Effector CD8-positive, alpha-beta T cell (primary cell): Measurements from ENCODE around the gene CXCL12.

Experiments used
- DNase-seq: peaks from one replicate; lab custom pipeline; 2025; lab: John Stamatoyannopoulos, UW

CXCL12 gene

GRCh38 chr10:44399659-44400451 lies 15.0 kb upstream of the CXCL12 start:
- no peak for DNase-seq

- DNase-seq = no peak
These were observed 14.1 kb upstream of the CXCL12 start for GRCh38 chr10:44398747-44399658.

DNA sequence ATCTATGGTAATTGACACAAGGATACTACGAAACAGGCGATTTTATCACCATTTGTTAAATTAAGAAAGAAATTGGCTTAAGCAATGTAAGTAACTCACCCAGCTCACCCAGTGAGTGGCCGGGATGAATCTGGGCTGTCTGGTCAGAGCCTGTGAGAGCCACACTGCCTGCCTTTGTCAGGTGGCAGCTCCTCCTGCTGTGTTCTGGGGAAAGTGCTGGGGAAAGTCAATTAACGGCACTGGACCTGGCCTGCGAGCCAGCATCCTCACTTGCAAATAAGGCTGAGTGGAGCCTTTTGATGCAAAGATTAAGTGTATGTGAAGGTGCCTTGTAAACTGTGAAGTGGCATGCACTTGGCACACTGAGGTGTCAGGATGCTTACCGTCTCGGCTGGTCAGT lies 13.4 kb upstream of the CXCL12 start:
- no peak for DNase-seq

DNA sequence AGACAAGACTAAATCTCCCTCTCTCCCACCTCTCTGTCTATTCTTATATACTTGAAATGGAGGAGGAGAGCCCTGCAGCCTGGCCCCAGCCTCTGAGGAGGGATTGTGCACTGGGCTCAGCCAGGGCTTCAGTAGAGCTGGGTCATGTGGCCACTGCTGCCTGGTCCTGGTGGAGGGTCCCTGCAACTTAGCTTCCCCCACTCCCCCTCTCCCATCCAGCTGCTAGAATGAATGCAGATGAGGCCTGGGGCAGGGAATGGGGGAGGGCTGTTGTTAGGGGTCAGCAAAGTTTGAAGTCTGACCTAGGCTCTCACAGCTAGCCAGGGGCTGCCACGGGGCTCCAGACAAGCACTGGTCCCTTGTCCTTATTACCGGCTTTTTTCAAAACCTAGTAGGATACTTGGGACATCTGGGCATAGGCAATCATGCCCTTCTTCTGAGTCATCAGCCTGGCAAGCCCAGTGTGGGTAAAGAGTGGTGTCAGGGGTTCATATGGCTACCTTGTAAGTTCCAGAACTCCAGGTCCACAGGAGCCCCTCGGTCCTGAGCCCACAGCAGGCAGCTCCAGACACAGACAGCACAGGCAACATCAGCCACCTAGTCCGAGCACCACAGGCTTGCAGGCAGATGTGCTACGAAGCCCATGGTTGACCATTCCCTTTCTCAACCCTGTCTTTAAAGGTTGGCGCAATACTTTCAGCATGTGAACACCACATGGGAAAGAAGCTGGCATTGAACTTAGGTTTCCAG lies 12.8 kb upstream of the CXCL12 start:
- no peak for DNase-seq

GRCh38 chr10:44396671-44397191 lies 11.8 kb upstream of the CXCL12 start:
- DNase-seq = no peak

- no peak for DNase-seq
These were observed 11.2 kb upstream of the CXCL12 start for GRCh38 chr10:44395902-44396670.

DNA sequence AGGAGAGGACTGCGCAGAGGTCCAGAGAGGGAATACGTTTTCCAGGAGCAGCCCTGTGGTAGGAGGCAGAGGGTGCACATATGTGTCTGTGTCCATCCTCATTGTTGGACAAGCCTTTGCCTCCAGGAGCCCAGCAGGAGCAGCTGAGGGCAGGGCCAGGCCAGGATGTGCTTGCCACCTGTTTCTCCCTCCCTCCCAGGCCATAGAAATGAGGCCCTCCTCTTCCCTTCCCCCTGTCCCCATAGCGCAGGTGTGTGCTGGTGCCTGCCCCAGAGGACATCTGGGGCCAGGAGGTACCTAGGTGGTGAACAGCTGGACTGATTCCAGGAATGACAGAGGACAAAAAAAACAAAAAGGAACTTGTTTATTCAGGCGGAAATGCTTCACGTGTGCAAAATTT lies 10.5 kb upstream of the CXCL12 start:
- DNase-seq = no peak

- no peak for DNase-seq
These were observed 9.9 kb upstream of the CXCL12 start for GRCh38 chr10:44394696-44395381.

- no peak for DNase-seq
These were observed 9.1 kb upstream of the CXCL12 start for GRCh38 chr10:44393834-44394547.

- DNase-seq = no peak
These were observed 8.2 kb upstream of the CXCL12 start for GRCh38 chr10:44393051-44393630.

DNA sequence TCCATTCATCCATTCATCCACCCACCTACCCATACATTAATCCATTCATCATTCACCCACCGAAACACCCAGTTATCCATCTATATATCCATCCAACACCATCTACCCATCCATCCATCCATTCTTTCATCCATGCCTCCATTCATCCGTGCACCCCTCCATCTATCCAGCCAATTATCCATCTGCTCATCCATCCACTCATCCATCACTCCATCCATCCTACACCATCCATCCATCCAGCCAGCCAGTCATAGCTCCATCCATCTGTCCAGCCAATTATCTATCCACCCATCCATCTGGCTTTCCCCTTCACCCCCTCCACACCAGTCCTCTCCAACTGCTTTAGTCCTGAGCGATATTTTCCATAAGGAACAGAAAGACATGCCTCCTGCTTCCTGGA lies 7.5 kb upstream of the CXCL12 start:
- no peak for DNase-seq

- DNase-seq = no peak
These were observed 7.1 kb upstream of the CXCL12 start for GRCh38 chr10:44391981-44392380.

- no peak for DNase-seq
These were observed 5.7 kb upstream of the CXCL12 start for GRCh38 chr10:44390585-44391072.

GRCh38 chr10:44389556-44389955 lies 4.7 kb upstream of the CXCL12 start:
- no peak for DNase-seq

GRCh38 chr10:44389150-44389549 lies 4.3 kb upstream of the CXCL12 start:
- no peak for DNase-seq

- no peak for DNase-seq
These were observed 3.7 kb upstream of the CXCL12 start for GRCh38 chr10:44388641-44389040.

GRCh38 chr10:44387853-44388251 lies 3.0 kb upstream of the CXCL12 start:
- DNase-seq = no peak

GRCh38 chr10:44386546-44387052 lies 1.7 kb upstream of the CXCL12 start:
- DNase-seq = no peak
